ENCODE data around the gene FGD5.

The FGD5 gene

DNA sequence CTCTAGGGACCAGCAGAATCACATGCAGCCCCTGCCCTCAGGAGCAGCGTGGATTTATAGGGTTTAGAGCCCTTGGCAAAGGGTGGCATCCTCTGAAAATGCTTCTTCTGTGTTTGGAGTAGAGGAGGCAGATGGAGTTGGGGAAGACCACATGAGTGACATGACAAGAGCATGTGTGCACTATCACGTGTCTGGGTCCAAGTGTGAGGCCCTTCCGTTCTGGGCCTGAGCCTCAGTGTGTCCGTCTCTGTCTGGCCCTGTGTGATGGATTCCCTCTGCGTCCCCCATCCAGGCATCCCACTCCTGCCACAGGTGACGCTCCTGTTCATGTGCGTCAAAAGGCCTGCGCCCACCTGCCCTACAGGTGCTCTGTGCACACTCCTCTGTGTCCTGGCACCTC is 30.1 kb downstream of the FGD5 start:
- no peak for DNase-seq (ENCODE audit: extremely low read depth in 1 of 2, low read depth in 1 of 2)

DNA sequence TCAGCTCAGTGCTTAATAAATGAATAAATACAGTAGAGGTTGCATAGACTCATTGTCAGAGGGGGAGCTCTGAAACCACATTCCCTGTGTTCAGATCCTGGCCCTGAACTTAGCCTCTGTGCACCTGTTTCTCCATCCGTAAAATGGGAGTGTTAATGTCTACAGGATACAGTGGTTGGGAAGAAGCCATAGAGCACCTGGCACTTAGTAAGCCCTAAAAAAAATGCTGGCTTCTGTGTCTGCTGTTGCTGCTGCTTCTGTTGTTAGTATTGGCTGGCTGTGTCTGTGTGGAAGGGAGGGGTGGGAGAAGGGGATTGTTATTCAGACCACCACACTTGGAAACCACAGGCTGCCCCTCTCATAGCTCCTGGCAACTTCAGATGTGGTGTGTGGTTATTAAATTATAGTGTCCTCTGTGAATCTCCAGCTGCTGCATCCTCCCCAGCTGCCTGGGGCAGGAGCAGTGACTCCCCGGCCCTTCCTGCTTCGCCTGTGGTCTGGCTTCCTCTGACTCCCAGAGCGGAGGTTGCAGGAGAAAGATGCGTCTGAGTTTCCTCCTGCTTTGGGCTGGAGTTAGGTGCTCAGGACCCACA is 31.0 kb downstream of the FGD5 start:
- DNase-seq (ENCODE audit: extremely low read depth in 1 of 2, low read depth in 1 of 2) = no peak

DNA sequence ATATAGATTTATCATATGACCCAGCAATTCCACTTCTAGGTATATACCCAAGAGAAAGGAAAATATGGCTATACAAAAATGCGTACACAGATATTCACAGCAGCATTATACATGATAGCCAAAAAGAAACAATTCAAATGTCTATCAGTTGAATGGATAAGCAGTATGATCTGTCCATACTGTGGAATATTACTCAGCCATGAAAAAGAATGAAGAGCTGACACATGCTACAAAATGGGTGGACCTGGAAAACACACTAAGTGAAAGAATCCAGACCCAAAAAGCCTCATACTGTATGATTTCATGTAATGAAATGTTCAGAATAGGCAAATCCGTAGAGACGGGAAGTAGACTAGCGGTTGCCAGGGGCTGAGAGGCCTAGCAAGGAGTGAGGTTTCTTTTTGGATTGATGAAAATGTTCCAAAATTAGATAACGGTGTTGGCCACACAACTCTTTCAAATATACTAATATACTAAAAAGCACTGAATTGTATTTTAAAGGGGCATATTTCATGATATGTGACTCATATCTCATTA is 33.4 kb downstream of the FGD5 start:
- DNase-seq (ENCODE audit: extremely low read depth in 1 of 2, low read depth in 1 of 2) = no peak

DNA sequence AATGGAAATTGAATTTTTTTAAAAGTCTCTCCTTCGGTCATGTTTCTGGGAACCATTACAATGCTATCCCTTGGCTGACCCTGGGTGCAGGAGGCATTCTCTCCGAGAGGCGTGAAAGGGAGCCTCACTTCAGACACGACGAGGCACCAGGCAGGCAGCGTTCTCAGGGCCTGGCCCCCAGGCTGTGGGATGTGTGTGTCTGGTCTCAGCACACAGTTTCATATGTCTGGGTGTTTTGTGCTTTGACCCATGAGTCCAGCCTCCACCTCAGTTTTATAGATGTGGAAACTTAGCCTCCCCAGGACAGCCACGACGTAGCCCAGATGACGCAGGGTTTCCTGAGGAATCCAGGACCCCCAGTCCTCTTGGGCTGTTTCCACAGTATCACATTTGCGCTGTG is 34.0 kb downstream of the FGD5 start:
- no peak for DNase-seq (ENCODE audit: extremely low read depth in 1 of 2, low read depth in 1 of 2)

DNA sequence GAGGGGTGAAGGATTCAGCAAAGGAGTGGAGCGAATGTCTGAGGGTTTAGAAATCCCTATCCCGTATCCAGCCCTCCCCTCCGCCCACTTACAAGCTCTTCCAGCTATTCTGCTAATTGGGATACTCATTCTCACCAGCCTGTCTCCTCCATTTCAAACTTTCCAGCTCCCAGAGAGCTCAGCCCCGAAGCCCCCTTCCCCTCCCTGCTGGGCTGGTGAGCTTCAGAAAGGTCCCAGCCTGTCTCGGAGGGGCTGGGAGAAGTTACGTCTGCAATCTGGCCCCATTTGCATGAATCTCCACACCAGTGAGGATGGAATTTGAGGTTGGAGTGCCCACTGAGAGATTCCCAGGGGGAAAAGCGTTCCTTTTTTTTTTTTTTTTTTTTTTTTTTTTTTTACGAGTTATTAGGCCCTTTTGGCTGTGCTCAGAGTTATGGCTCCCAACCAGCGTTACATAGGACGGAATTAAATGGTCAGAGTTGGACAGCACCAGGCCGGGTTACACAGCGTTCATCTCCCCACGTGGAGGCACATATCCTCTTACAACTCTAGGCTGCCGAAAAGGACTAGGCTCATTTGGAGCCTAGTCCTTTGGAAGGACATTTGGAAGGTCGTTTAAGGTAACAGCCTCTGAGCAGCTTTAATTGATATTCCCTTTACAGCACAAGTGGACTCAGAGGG is 34.6 kb downstream of the FGD5 start:
- DNase-seq (ENCODE audit: extremely low read depth in 1 of 2, low read depth in 1 of 2) = no peak

DNA sequence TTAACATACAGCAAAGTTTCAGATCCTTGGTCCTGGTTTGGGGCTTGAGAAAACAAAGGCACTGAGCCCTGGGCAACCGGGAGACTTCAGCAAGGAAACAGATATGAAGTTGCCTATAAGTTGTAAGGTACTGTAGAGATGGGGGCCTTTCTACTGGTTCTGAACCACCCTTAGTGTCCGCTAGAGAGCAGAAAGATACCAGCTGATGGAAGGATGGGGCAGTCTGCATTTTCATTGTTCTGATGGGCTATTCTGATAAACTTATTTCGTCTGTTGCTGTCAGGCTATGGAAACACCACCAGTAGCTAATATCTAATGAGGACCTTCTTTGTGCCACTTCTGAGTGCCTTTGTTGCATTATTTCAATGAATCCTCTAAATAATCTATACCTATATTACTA is 38.7 kb downstream of the FGD5 start:
- no peak for DNase-seq (ENCODE audit: extremely low read depth in 1 of 2, low read depth in 1 of 2)

DNA sequence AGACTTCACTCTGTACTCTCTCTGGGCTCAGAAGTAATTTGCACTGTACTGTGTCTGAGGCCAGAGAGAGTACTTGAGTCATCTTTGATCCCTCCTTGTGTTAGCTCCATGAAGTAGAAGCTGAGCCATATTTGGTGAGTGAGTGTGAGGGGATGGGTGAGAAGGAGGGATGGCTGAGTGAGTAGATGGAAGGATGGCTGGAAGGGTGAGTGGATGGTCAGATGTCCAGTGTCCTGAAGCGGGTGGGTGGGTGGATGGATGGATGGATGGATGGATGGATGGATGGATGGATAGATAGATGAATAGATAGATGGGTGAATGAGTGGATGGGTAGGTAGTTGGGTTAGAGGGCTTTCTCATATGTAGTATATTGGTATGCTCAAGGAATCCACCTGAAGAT is 39.3 kb downstream of the FGD5 start:
- DNase-seq (ENCODE audit: extremely low read depth in 1 of 2, low read depth in 1 of 2) = no peak

DNA sequence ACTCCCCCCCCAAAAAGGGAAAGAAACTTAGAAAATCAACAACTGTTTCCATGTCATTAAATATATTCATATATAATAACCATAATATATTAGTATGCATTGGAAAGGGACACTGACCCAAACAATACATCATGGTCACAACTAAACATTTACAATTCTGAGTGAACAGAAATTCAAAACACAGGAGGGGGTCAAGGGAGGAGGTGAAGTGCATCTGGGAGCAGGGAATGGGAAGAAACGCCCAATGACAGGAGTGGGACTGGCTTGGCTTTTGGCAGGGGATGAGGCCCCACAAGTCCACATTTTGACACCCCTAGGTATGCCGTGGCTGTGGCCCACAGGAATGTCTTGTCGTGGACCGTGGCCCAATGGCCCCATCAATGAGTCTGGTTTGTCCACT is 41.1 kb downstream of the FGD5 start:
- no peak for DNase-seq (ENCODE audit: extremely low read depth in 1 of 2, low read depth in 1 of 2)

DNA sequence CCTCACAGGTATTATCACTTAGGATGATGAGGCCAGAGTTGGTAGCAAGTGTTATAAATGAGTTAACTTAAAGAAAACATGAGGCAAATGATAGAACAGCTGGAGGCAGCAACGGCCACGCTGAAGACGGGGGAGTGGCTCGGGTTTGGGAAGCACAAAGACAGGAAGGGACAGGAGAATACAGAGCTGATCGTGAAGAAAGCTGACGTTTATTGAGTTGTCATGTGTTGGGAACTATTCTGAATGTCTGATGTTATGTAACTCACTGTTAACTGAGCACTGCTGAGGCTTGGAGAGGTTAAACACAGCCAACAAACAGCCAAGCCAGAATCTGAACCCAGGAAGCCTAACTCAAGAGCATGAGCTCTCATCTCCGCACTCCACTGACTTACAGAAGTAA is 42.3 kb downstream of the FGD5 start:
- no peak for DNase-seq (ENCODE audit: extremely low read depth in 1 of 2, low read depth in 1 of 2)

DNA sequence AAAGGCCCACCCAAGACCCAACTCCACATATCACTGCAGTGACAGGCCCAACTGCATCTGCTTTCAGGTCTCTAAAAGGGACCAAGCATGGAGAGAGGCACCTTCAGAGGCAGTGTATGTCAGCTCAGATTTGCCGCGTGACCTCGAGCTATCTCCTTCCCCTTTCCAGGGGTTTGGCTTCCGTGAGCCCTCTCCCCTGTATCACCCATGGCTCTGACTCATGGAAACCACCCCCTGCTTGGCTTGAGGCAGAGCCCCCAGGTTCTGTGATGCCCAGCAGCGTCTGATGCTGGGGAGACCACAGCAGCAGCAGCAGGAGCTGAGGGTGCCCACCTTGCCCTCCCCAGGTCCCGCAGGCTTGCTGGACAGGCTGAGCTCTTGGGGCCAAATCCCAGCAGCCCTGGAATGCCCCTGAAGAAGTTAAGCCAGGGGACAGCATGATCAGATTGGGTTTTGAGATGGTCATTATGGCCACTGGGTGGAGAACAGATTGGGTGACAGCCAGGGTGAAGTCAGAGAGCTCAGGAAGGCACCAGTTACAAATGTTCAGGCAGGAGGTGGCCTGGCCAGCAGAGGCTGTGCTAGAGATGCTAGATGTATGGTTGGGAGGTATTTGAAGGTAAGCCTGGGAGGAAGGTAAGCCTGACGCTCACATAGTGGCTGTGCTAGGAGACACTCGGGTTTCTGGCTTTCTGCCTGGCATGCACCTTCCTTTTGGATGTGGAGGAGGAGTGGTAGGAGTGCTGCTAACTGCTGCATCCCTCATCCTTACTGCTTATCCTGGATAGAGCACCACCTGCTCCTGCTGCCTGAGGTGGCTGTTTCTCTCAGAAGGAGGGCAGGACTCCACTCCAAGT is 42.9 kb downstream of the FGD5 start:
- no peak for DNase-seq (ENCODE audit: extremely low read depth in 1 of 2, low read depth in 1 of 2)

DNA sequence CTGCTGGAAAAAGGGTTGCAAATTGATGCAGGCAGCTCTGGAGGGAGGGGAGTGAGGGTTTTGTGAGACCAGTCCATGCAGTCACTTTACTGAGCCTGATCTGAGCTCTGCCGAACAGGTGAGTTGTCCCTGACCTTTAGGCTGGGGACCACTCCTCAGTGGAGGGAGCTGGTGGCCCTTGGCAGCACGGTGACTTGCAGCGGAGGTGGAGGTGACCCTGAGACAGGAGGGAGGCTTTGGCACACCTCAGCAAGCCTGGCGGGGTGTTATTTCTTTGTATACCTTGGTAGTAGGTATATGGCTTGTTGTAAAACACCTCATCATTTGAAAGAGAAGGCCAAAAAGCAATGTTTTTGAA is 43.5 kb downstream of the FGD5 start:
- DNase-seq (ENCODE audit: extremely low read depth in 1 of 2, low read depth in 1 of 2) = no peak

DNA sequence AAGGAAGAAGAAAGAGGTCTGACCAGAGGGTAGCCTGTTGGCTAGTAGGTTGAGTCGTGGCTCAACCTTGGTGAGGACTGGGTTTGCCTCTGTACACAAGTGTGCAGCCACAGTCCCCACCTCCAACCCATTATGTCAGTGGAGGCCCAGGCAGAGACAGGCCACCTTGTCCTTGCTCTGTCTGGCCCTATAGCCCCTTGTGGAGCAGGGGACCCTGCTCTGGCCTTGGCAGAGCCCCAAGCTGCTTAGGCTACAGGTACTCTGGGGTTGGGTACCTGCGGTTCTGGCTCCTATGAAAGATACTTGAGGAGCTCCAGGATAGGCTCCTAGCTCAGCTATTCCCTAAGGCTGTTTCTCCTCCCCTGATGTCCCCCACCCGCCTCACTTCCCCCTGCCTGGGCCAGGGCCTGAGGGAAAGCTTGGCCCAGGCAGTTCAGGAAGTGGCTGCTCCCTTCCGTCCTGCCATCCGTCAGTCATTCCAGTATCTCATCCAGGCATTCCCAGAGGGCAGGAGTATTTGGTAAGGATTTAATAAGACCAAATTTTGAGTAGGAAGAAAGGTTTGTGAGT is 44.0 kb downstream of the FGD5 start:
- DNase-seq (ENCODE audit: extremely low read depth in 1 of 2, low read depth in 1 of 2) = no peak

DNA sequence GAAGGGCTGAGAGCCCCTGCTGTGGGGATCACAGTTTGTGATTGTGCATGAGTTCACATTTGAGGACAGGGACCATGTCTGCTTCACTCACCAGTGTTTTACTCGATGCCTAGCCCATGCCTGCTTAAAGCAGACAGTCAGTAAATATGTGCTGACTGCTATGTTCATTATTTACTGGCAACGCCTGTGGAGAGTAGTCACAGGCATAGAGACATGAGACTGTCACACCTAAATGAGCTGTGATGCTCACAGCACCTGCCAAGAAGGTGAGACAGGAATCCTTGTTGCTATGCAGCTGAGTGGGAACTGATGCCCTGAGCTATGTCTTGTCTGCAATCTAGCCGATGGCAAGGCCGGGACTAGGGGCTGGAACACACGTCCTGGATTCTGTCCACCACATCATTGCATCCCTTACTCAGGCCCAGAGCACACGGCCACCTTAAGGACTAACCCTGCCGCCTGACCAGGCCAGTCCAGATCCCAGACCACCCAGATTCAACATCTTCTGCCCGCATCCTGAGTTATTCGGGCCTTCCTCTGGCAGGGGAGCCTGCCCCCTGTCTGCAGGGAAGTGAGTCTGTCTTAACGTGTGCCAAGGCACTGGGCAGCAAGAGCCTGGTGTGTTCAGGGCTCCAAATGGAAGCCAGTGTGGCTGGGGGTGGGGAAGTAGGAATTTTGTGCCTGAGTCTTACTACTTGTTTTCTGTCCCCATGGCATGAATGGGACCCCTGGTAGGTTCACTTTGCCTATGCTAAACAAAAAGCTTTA is 44.8 kb downstream of the FGD5 start:
- DNase-seq (ENCODE audit: extremely low read depth in 1 of 2, low read depth in 1 of 2) = no peak

DNA sequence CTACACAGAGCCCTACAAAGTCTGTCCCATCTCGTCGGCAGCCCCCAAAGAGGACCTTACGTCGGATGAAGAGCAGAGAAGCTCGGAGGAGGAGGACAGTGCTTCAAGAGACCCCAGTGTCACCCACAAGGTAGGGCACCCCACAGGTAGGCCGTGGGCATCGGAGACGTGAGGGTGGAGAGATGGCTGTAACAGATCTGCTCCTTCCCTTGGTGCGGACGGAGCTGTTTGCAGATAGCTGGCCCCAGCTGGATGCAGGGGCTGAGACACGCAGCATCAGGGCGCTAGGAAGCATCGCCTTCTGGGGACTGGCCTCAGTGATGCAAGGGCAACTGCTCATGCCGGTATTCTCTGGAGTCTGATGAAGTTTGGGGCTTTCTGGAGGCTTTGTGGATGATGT is 45.4 kb downstream of the FGD5 start:
- no peak for DNase-seq (ENCODE audit: extremely low read depth in 1 of 2, low read depth in 1 of 2)

DNA sequence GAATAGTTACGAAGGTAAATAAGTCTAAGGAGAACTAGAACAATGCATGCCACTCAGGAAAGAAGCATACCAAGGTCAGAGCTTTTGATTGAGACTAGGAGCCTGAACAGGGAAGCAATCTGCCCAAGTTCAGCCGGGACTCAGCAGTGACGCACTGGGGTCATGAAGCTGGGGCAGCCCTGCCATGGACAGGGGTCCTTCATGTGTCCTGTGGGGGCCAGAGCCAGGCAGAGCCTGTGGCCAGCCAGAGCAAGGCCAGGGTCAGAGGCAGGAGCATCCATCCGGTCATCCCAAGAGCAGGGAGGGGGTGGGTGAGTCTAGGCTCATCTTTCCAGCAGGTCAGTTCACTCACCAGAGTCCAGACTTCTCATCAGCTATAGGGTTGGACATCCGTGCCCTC is 47.9 kb downstream of the FGD5 start:
- no peak for DNase-seq (ENCODE audit: extremely low read depth in 1 of 2, low read depth in 1 of 2)

DNA sequence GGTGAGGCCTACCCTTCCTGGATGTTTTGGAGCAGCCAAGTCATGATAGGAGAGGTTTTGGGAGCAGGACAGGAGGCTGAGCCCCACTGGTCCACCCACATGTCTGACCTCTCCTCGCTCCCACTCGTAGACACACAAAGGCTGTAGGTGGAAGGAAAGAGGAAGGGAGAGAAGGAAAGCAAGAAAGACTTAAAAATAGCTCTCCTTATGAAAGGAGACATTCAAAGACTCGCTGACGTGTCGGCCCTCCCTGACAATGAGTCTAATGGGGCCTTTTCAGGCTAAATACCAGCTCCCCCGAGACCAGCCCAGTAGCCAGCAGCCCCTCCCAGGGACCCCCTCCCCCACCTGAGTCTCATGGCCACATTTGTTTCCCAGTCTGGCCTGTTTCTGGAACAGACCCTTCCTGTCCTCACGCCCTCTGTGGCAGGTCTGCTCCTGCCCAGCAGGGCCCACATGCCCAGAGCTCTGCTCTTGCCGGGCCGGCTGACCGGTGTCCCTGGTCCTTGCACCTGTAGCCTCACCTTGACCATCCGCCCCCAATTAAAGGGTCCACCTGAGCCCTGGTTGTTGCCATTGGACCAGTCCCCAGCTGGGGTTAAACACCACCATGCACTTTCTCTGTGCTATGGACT is 49.3 kb downstream of the FGD5 start:
- DNase-seq (ENCODE audit: extremely low read depth in 1 of 2, low read depth in 1 of 2) = no peak

DNA sequence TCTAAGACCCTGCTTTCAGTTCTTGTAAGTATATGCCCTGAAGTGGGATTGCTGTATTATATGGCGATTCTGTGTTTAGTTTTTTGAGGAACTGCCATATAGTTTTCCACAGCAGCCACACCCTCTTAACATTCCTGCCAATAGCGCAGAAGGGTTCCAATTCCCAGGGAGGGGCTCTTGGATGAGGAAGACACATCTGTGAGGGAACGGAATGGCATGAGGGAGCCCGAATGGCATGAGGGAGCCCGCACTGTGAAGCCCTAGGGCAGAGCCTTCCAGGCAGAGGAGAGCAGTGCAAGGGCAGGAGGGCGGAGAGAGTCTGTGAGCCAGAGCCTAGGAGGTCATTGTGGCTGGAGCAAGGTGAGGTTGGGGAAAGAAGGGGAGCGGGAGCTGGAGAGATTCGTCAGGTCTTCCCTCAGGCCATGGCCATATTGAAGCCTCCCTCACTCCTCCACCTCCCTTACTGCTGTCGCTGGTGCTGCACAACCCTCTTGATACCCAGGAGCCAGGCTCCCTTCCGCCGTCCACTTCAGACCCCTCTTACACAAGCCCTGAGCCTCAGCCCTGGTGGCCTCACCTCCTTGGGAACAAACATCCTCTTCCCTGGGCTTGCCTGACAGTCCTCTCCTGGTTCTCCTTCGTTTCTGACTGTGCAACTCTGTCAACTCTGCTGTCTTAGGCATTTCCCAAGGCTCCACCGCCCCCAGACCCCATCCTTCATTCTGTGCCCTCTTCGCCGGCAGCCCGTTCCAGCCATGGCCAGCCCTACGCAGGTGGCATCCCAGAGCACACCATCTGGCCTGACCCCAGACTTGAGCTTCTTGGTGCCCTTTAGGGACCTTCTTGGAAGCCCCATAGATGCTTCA is 51.4 kb downstream of the FGD5 start:
- no peak for DNase-seq (ENCODE audit: extremely low read depth in 1 of 2, low read depth in 1 of 2)

DNA sequence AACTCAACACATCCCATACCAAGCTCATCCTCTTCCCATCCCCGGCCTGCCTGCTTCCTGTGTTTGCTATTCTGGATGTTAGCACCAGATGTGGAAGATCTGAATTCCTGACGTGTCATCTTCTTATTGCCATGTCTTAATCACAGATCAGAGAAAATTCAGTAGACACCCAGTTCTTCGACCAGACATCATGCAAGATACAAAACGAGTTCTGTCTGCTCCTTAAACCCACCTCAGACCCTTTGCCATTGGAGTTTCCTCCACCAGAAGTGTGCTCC is 52.0 kb downstream of the FGD5 start:
- DNase-seq (ENCODE audit: extremely low read depth in 1 of 2, low read depth in 1 of 2) = no peak

DNA sequence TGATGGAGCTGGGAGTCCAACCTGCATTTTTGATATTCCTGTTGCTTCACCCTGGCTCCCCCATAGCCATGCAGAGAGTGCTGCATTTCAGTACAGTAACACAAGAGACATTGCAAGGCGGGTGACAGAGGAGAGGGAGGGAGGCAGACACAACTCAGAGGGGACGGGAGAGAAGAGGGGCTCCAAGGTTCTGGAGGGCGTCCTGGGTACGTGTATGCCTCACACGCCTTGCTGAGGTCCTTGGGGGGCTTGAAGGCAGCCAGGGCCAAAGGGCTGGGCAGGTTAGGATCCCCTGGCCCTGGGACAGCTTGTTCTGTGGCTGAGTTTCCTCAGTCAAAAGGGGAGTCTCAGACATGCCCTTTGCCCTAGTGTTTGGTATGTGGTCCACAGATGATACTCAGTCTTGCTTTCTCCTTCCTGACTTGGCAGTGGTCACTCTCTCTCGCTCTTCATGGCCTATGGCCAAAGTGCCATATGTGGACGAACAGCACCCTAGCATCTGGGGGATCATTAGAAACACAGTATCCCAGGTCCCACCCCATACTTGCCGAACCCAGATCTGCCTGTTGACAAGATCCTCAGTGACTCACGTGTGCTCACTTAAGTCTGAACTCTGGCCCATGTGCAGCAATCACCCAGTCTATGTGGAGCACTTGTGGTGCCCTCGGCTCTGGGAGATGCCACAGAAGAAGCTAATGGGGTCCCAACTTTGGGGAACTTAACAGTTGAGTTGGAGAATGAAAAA is 52.9 kb downstream of the FGD5 start:
- no peak for DNase-seq (ENCODE audit: extremely low read depth in 1 of 2, low read depth in 1 of 2)
